Keratinocyte (primary cell): Measurements from ENCODE around the gene PRXL2A. TPM values are rescaled to one million over a fixed set of nuclear protein-coding genes. Genes with fewer than 3 reads are reported as not detected.

Experiments used
- DNase-seq: peaks from one replicate; pipeline ENCODE4 v3.0.0-alpha.2; 2011; ENCODE audit warnings: low read depth, missing footprints, low spot score
- FAIRE-seq: peaks from 2 replicates; lab custom pipeline; 2011; peaks lifted over from hg19 to GRCh38; lab: Jason Lieb, UNC
- H2AFZ ChIP-seq: 2 replicates; pipeline ENCODE4 v1.6.0; 2012; ENCODE audit warnings: low read length, control low read depth, inconsistent platforms; ENCODE audit not compliant: control insufficient read depth
- H3K27ac ChIP-seq: 2 replicates; pipeline ENCODE4 v1.5.1; 2011; ENCODE audit warnings: low read length; ENCODE audit not compliant: control insufficient read depth, insufficient read depth
- H3K27me3 ChIP-seq: 3 replicates; pipeline ENCODE4 v1.6.0; 2011; ENCODE audit warnings: low read length; ENCODE audit not compliant: control insufficient read depth, insufficient read depth; ENCODE audit errors: extremely low read depth
- H3K36me3 ChIP-seq, 2 experiments: 2 replicates in 1 of 2; 3 replicates in 1 of 2; pipeline ENCODE4 v1.5.1; 2011; ENCODE audit warnings: low read length in 2 of 2, mild to moderate bottlenecking in 1 of 2; ENCODE audit not compliant: control insufficient read depth in 2 of 2, insufficient read depth in 2 of 2; ENCODE audit errors: extremely low read depth in 1 of 2
- H3K4me1 ChIP-seq: 3 replicates; pipeline ENCODE4 v1.5.1; 2011; ENCODE audit warnings: low read length; ENCODE audit not compliant: control insufficient read depth, insufficient read depth; ENCODE audit errors: extremely low read depth
- H3K4me2 ChIP-seq: 3 replicates; pipeline ENCODE4 v1.6.0; 2011; ENCODE audit warnings: low read depth, low read length; ENCODE audit not compliant: control insufficient read depth, insufficient read depth; ENCODE audit errors: extremely low read depth
- H3K4me3 ChIP-seq, 3 experiments: fragments of 200-600 bp in 1 of 3; sonication (generic) in 1 of 3; 2 replicates in 2 of 3; 3 replicates in 1 of 3; pipeline ENCODE4 v1.5.1; 2011 to 2016; ENCODE audit warnings: low read length in 3 of 3, mild to moderate bottlenecking in 3 of 3, control low read depth in 2 of 3, inconsistent platforms in 1 of 3, low read depth in 1 of 3, mixed read lengths in 1 of 3, mixed run types in 1 of 3, moderate library complexity in 1 of 3; ENCODE audit not compliant: control insufficient read depth in 2 of 3, insufficient read depth in 2 of 3; ENCODE audit errors: extremely low read depth in 1 of 3
- H3K79me2 ChIP-seq: 2 replicates; pipeline ENCODE4 v1.6.0; 2012; ENCODE audit warnings: low read length; ENCODE audit not compliant: control insufficient read depth, insufficient read depth
- H3K9ac ChIP-seq: 3 replicates; pipeline ENCODE4 v1.6.0; 2011; ENCODE audit warnings: low read length; ENCODE audit not compliant: control insufficient read depth, insufficient read depth; ENCODE audit errors: extremely low read depth
- H3K9me1 ChIP-seq: 3 replicates; pipeline ENCODE4 v1.6.0; 2011; ENCODE audit warnings: low read length; ENCODE audit not compliant: control insufficient read depth, insufficient read depth; ENCODE audit errors: extremely low read depth
- H3K9me3 ChIP-seq: 2 replicates; pipeline ENCODE4 v1.5.1; 2012; ENCODE audit warnings: low read depth, low read length; ENCODE audit not compliant: control insufficient read depth
- H4K20me1 ChIP-seq: 3 replicates; pipeline ENCODE4 v1.6.0; 2011; ENCODE audit warnings: low read length; ENCODE audit not compliant: control insufficient read depth, insufficient read depth; ENCODE audit errors: extremely low read depth
- EZH2 ChIP-seq: IDR thresholded peaks from one replicate; pipeline ENCODE4 v1.6.1; 2012; ENCODE audit warnings: inconsistent platforms, mild to moderate bottlenecking, low read length, moderate library complexity
- dilution Hi-C: fragments of 300-500 bp; cut with MboI; formaldehyde crosslinking; loops from one replicate; pipeline ENCODE4 v1.7.0; 2020; ENCODE audit warnings: low sequenced_read_pairs; ENCODE audit not compliant: extremely low pct_ligation_motif_present
- polyA plus RNA-seq, 5 experiments: library from polyadenylated mRNA; depleted of rRNA in 3 of 5; stranded (reverse) in 3 of 5; stranded (forward) in 1 of 5; unstranded in 1 of 5; fragments of >200 nt; gene quantifications; 1 replicate in 1 of 5; 2 replicates in 3 of 5; 3 replicates in 1 of 5; pipeline versions ENCODE4 v1.2.1 to v1.2.3, GENCODE V29; 2011 to 2012; ENCODE audit warnings: missing spikeins in 2 of 5, low read depth in 1 of 5, low replicate concordance in 1 of 5
- TF ChIP-seq, protein P1 (sequence below), 3 experiments: IDR thresholded peaks in 1 of 3; conservative IDR thresholded peaks in 1 of 3; optimal IDR thresholded peaks in 1 of 3; 2 replicates in 2 of 3; 3 replicates in 1 of 3; pipeline versions ENCODE3 to v1.5.1; 2011; ENCODE audit warnings: low read length in 3 of 3, mild to moderate bottlenecking in 3 of 3, moderate library complexity in 2 of 3, control low read depth in 1 of 3, inconsistent platforms in 1 of 3; ENCODE audit not compliant: insufficient read depth in 2 of 3; ENCODE audit errors: extremely low read depth in 1 of 3

PRXL2A gene
- polyA plus RNA-seq, 1 donor (not counting 4 experiments of a cell fraction or from before 2014, with no cell fraction given), result 71.6 TPM

DNA sequence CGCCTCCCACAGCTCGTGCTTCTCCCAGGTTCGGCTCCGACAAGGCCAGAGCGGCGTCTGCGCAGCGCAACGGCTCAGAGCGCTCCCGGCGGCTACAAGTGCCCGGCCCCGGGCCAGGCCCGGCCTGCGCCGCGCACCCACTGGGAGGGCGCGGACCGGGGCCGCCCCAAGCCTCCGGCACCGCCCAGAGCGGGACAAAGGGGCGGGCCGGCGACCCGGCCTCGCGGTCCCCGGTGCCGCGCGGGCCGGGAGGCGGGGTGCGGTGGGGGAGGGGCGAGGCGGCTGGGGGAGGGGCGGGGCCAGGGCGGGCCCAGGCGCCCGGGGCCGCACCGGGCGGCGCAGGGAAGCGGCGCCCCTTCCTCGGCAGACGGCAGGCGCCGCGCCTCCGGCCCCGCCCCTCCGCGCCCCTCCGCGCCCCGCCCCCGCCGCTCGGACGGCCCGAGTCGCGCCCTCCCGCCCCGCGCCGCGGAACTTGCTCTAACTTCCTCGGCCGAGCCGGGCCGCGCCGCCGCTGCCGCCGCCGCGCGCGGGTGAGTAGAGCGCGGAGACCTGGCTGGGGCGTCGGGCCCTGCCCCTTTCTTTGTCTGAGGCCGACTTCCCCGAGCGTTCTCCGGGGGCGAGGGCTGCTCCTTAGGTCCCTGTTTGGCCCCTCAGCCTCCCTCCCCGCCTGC, 45.6 kb downstream of the PRXL2A start, which contains the start of gene TSPAN14:
TSS of gene TSPAN14 (plus strand) at position 469 of the 671 bp plus-strand sequence. CDS start 34,924 bp downstream, outside the sequence.
- Histone ChIP-seq H3K4me2 (peak within 1 kb of the TSS; percentile 98), H3K4me1 (peaks cover 43% of the 10 kb centered on the region), H3K9ac (peak within 1 kb of the TSS; percentile 93), H3K27ac (peak within 1 kb of the TSS; percentile 79), H4K20me1 (peaks cover 5% of the 10 kb centered on the region), H3K27me3 (no peaks in the 10 kb centered on the region), H3K9me1 (no peaks in the 10 kb centered on the region), H3K36me3 (peaks cover 0 to 2% of the 10 kb centered on the region in 2 experiments), H3K79me2 (peaks cover 47% of the 10 kb centered on the region), H3K9me3 (peaks cover 2% of the 10 kb centered on the region), H2AFZ (peak within 1 kb of the TSS; percentile 2), H3K4me3 (peak within 1 kb of the TSS; percentile 81 to 90 (median 84))
- no peak for DNase-seq
- no peak for FAIRE-seq
- no peak for TF ChIP-seq EZH2
- TF ChIP-seq, protein P1, sequence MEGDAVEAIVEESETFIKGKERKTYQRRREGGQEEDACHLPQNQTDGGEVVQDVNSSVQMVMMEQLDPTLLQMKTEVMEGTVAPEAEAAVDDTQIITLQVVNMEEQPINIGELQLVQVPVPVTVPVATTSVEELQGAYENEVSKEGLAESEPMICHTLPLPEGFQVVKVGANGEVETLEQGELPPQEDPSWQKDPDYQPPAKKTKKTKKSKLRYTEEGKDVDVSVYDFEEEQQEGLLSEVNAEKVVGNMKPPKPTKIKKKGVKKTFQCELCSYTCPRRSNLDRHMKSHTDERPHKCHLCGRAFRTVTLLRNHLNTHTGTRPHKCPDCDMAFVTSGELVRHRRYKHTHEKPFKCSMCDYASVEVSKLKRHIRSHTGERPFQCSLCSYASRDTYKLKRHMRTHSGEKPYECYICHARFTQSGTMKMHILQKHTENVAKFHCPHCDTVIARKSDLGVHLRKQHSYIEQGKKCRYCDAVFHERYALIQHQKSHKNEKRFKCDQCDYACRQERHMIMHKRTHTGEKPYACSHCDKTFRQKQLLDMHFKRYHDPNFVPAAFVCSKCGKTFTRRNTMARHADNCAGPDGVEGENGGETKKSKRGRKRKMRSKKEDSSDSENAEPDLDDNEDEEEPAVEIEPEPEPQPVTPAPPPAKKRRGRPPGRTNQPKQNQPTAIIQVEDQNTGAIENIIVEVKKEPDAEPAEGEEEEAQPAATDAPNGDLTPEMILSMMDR (optimal IDR thresholded peaks at IDR 0.05 in 1 of 3, IDR thresholded peaks at IDR 0.05 in 1 of 3, conservative IDR thresholded peaks at IDR 0.05 in 1 of 3; ENCODE audit: extremely low read depth in 1 of 3, insufficient read depth in 2 of 3, low read length in 3 of 3), result no peak
- dilution Hi-C loops, result no loop called here

DNA sequence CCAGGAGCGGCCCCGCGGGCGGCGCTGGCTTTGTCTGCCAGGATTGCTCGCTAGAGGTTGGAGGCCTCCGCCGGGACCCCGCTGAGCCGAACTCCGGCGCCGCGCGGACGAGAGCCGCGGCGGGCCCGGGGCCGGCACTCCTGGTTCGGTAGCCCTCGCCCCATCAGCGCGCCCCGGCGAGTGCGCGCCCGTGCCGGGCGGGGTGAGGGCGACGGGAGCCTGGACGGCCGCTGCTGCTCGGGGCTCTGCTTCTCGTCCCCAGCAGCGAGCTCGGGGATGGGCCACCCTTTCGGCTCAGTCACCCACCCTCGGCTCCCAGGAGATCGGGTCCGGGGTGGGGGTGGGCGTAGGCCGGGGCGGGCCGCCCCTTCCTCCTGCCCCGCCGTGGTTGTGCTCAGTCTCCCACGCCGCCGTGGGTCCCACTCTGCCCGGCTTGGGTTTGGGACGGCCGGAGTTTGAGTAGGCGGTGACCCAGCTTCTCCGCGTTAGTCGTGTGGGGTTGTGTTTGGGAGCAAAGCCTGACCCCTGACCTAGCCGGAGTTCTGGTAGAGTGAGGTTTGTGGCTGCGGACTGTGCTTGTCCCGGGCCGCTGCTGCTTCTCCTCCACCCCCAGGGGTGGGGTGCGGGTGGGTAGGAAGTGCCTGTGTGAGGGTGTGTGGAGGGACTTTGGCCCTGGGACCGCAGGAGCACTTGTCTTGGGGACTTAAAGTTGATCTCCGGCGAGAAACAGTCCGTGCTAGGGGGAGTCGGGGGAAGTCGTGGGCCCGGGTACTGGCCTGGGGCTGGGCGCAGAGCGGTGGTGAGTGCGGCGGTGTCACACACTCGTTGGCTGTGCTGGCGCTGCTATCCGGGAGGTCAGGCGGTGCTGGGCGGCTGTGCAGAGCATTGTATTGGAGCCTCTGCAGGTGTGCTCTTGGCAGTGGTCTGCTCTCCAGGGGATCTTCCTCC, 46.4 kb downstream of the PRXL2A start:
- FAIRE-seq (no peak), DNase-seq (no peak)
- peaks cover 5% of the 10 kb centered on the region for H4K20me1 ChIP-seq
- H3K9me1 ChIP-seq, result no peaks in the 10 kb centered on the region
- peak overlapping the region; percentile 79 for H3K27ac ChIP-seq
- no peak overlapping the region for H2AFZ ChIP-seq
- H3K4me3 ChIP-seq, result peak overlapping the region; percentile 81 to 90 (median 84)
- peak overlapping the region; percentile 98 for H3K4me2 ChIP-seq
- dilution Hi-C loops, result no loop called here
- peaks cover 55% of the 10 kb centered on the region for H3K79me2 ChIP-seq
- no peaks in the 10 kb centered on the region for H3K27me3 ChIP-seq
- H3K9ac ChIP-seq, result peak overlapping the region; percentile 93
- H3K9me3 ChIP-seq, result peaks cover 2% of the 10 kb centered on the region
- peaks cover 0 to 2% of the 10 kb centered on the region in 2 experiments for H3K36me3 ChIP-seq
- no peak for TF ChIP-seq EZH2
- TF ChIP-seq, protein P1 (optimal IDR thresholded peaks at IDR 0.05 in 1 of 3, IDR thresholded peaks at IDR 0.05 in 1 of 3, conservative IDR thresholded peaks at IDR 0.05 in 1 of 3; ENCODE audit: extremely low read depth in 1 of 3, insufficient read depth in 2 of 3, low read length in 3 of 3), result no peak
- peaks cover 51% of the 10 kb centered on the region for H3K4me1 ChIP-seq
